HL-60 (cell line): ENCODE results near the gene RSBN1L.

Source experiments
- POLR2AphosphoS5 ChIP-seq: IDR thresholded peaks from 2 replicates; pipeline ENCODE4 v1.6.1; 2012; ENCODE audit warnings: low read depth
- TF ChIP-seq, protein P1 (sequence below): IDR thresholded peaks from one replicate; pipeline ENCODE4 v1.5.1; 2011; ENCODE audit warnings: low read length, control low read depth, inconsistent platforms; ENCODE audit not compliant: insufficient read depth
- TF ChIP-seq, protein P2 (sequence below): IDR thresholded peaks from 2 replicates; pipeline ENCODE4 v1.6.1; 2012; ENCODE audit warnings: low read depth; ENCODE audit not compliant: insufficient replicate concordance

DNA sequence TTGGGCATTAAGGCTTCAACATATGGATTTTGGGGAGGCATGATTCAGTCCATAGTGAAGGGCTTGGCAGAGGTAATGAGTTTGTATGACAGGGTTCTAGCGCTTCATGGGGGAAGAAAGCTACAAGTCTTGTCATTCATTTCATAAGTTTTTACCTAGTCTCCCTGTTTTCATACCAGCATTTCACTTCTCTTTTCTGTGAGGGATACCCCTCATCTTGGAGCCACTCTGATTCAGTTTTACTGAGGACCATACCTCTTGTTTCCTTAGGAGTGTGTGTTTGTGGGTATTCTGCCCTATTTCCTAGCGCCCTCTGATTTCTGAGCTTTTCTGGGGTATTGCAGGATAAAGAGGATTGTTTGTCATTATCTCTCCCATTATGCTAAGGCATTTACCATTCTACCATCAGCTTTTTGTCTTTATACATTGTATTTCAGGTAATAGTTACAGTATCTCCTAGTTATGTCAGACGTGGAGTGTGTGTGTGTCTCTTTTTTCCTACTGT is 6.8 kb downstream of the RSBN1L start:
- TF ChIP-seq, protein P1, sequence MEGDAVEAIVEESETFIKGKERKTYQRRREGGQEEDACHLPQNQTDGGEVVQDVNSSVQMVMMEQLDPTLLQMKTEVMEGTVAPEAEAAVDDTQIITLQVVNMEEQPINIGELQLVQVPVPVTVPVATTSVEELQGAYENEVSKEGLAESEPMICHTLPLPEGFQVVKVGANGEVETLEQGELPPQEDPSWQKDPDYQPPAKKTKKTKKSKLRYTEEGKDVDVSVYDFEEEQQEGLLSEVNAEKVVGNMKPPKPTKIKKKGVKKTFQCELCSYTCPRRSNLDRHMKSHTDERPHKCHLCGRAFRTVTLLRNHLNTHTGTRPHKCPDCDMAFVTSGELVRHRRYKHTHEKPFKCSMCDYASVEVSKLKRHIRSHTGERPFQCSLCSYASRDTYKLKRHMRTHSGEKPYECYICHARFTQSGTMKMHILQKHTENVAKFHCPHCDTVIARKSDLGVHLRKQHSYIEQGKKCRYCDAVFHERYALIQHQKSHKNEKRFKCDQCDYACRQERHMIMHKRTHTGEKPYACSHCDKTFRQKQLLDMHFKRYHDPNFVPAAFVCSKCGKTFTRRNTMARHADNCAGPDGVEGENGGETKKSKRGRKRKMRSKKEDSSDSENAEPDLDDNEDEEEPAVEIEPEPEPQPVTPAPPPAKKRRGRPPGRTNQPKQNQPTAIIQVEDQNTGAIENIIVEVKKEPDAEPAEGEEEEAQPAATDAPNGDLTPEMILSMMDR = no peak
- no peak for TF ChIP-seq POLR2AphosphoS5
- TF ChIP-seq, protein P2, sequence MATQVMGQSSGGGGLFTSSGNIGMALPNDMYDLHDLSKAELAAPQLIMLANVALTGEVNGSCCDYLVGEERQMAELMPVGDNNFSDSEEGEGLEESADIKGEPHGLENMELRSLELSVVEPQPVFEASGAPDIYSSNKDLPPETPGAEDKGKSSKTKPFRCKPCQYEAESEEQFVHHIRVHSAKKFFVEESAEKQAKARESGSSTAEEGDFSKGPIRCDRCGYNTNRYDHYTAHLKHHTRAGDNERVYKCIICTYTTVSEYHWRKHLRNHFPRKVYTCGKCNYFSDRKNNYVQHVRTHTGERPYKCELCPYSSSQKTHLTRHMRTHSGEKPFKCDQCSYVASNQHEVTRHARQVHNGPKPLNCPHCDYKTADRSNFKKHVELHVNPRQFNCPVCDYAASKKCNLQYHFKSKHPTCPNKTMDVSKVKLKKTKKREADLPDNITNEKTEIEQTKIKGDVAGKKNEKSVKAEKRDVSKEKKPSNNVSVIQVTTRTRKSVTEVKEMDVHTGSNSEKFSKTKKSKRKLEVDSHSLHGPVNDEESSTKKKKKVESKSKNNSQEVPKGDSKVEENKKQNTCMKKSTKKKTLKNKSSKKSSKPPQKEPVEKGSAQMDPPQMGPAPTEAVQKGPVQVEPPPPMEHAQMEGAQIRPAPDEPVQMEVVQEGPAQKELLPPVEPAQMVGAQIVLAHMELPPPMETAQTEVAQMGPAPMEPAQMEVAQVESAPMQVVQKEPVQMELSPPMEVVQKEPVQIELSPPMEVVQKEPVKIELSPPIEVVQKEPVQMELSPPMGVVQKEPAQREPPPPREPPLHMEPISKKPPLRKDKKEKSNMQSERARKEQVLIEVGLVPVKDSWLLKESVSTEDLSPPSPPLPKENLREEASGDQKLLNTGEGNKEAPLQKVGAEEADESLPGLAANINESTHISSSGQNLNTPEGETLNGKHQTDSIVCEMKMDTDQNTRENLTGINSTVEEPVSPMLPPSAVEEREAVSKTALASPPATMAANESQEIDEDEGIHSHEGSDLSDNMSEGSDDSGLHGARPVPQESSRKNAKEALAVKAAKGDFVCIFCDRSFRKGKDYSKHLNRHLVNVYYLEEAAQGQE = no peak
